ENCODE results near the gene CNKSR3. TPM values are rescaled to one million over a fixed set of nuclear protein-coding genes. Genes with fewer than 3 reads are reported as not detected.

The CNKSR3 gene
- total and polyA plus RNA-seq, 8 donors: 10.5 to 33.2 (median 29.8) TPM

DNA sequence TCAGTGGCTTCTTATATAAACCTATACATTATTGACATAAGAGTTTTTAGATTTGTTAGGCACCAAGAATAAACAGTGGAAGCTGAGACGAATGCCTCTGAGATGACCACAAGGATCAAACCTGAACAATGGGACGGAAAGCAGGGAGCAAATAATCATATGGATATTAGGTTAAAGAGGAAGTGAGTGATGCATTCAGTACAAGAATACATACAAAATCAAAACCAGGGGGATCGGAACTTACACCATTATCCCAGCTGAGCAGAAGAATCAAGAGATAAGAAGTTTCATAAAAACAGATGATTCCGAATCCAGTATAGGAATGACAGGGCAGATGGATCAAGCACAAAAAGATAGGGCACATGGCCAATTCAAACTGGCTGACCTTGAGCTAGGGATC, 21.9 kb upstream of the CNKSR3 start:
- Histone ChIP-seq H3K27ac (no peak overlapping the region), H3K36me3 (no peaks in the 10 kb centered on the region), H3K9me3 (no peaks in the 10 kb centered on the region), H3K27me3 (no peaks in the 10 kb centered on the region), H3K4me1 (no peaks in the 10 kb centered on the region), H3K4me3 (no peak overlapping the region)
- DNase-seq: no peak
- intact Hi-C loops (cut with DNase I): no loop called here
- no peak for ATAC-seq
- TF ChIP-seq, protein P1, sequence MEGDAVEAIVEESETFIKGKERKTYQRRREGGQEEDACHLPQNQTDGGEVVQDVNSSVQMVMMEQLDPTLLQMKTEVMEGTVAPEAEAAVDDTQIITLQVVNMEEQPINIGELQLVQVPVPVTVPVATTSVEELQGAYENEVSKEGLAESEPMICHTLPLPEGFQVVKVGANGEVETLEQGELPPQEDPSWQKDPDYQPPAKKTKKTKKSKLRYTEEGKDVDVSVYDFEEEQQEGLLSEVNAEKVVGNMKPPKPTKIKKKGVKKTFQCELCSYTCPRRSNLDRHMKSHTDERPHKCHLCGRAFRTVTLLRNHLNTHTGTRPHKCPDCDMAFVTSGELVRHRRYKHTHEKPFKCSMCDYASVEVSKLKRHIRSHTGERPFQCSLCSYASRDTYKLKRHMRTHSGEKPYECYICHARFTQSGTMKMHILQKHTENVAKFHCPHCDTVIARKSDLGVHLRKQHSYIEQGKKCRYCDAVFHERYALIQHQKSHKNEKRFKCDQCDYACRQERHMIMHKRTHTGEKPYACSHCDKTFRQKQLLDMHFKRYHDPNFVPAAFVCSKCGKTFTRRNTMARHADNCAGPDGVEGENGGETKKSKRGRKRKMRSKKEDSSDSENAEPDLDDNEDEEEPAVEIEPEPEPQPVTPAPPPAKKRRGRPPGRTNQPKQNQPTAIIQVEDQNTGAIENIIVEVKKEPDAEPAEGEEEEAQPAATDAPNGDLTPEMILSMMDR (IDR thresholded peaks at IDR 0.05): no peak

DNA sequence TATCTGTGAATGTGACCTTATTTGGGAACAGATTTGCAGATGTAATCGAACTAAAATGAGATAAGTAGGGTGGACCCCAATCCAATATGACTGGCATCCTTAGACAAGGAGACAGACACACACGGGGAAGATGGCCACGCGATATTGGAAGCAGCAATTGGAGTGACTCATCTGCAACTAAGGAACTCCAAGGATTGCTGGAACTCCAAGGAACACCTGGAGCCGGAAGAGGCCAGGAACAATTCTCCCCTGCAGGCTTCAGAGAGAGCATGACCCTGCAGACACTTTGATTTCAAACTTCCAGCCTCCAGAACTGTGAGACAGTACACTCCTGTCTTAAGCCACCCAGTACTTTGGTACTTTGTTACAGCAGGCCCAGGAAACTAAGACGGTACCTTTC, 19.5 kb upstream of the CNKSR3 start:
- ATAC-seq: no peak
- intact Hi-C loops (cut with DNase I): no loop called here
- Histone ChIP-seq H3K27ac (no peak overlapping the region), H3K36me3 (no peaks in the 10 kb centered on the region), H3K27me3 (no peaks in the 10 kb centered on the region), H3K9me3 (no peaks in the 10 kb centered on the region), H3K4me3 (no peak overlapping the region), H3K4me1 (no peaks in the 10 kb centered on the region)
- TF ChIP-seq, protein P1 (IDR thresholded peaks at IDR 0.05): no peak
- no peak for DNase-seq

DNA sequence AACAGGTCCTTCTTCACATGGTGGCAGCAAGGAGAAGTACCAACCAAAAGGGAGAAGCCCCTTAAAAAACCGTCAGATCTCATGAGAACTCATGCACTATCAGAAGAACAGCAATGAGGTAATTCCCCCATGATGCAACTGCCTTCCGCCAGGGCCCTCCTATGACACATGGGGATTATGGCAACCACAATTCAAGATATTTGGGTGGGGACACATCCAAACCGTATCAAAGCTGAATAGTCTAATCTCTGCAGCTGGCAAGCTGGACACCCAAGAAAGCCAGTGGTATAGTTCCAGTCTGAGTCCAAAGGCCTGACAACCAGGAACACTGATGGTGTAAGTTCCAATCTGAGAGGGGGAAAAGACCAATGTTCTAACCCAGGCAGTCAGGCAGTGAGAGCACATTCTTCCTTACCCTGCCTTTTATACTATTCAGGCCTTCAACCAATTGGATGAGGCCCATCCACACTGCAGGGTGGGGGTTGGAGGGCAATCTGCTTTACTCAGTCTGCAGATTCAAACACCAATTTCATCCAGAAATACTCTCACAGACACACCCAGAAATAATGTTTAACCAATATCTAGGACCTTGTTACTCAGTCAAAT, 17.9 kb upstream of the CNKSR3 start:
- Histone ChIP-seq H3K4me1 (no peaks in the 10 kb centered on the region), H3K27me3 (no peaks in the 10 kb centered on the region), H3K27ac (no peak overlapping the region), H3K4me3 (no peak overlapping the region), H3K36me3 (no peaks in the 10 kb centered on the region), H3K9me3 (no peaks in the 10 kb centered on the region)
- TF ChIP-seq, protein P1 (IDR thresholded peaks at IDR 0.05): no peak
- ATAC-seq: no peak
- no peak for DNase-seq
- intact Hi-C loops (cut with DNase I): no loop called here

DNA sequence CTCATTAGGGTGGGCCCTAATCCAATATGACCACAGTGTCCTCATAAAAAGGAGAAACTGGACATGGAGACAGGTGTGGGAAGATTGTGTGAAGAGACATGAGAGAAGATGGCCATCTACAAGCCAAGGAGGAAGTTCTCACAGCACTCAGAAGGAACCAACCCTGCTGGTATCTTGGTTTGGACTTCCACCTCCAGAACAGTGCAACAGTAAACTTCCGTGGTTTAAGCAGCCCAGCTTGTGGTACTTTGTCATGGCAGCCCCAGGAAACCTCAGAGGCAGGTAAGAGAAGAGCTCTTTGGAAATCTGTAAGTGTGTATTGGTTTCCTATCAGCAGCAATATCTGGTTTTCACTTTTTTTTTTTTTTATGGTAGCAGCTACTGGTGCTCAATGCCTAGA, 16.5 kb upstream of the CNKSR3 start:
- ATAC-seq (no peak), DNase-seq (no peak)
- no peaks in the 10 kb centered on the region for H3K36me3 ChIP-seq
- TF ChIP-seq, protein P1 (IDR thresholded peaks at IDR 0.05): no peak
- no peak overlapping the region for H3K27ac ChIP-seq
- no peaks in the 10 kb centered on the region for H3K27me3 ChIP-seq
- no peaks in the 10 kb centered on the region for H3K9me3 ChIP-seq
- H3K4me1 ChIP-seq: no peaks in the 10 kb centered on the region
- H3K4me3 ChIP-seq: no peak overlapping the region
- intact Hi-C loops (cut with DNase I): no loop called here

DNA sequence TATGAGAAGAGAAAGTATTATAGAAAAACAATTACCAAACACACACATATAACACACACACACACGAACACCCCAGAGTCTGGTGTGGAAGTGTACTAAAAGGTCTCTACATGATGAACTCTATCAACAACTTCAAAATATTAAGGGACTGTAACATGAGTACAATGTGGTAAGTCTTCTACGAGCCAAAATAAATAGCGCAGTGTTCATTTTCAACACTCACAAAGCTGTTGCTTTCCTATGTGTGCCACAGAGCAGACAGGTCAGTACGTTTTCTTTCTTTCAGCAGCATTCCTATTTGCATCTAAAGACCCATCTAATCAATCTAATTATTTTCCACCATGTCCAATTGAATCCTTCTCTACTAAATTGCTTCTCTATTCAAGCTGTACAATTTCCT, 12.1 kb upstream of the CNKSR3 start:
- intact Hi-C loops (cut with DNase I): no loop called here
- TF ChIP-seq, protein P1 (IDR thresholded peaks at IDR 0.05): no peak
- no peaks in the 10 kb centered on the region for H3K36me3 ChIP-seq
- no peaks in the 10 kb centered on the region for H3K9me3 ChIP-seq
- ATAC-seq: no peak
- no peaks in the 10 kb centered on the region for H3K27me3 ChIP-seq
- H3K27ac ChIP-seq: no peak overlapping the region
- DNase-seq: no peak
- no peaks in the 10 kb centered on the region for H3K4me1 ChIP-seq
- H3K4me3 ChIP-seq: no peak overlapping the region
